HG03025 (cell line): Measurements from ENCODE around the gene OR52K1.
"Not testable (repeated sequence)": the region's sequence is repeated elsewhere in the genome, so short reads cannot be mapped to it uniquely, and the experiment has no call there.

Source experiments
- ATAC-seq: cut with Tn5 transposase; IDR thresholded peaks from one replicate; pipeline ENCODE4 v1.9.1; 2021; ENCODE audit warnings: mild to moderate bottlenecking, moderate library complexity; ENCODE audit not compliant: unreplicated experiment, low FRiP score

OR52K1 gene

GRCh38 chr11:4491405-4491804 is 9.0 kb downstream of the OR52K1 start:
- not testable (repeated sequence) for ATAC-seq

- ATAC-seq, result no peak
These were observed 9.6 kb downstream of the OR52K1 start for GRCh38 chr11:4491878-4492606.

GRCh38 chr11:4493480-4493818 is 11.0 kb downstream of the OR52K1 start:
- ATAC-seq, result no peak

- ATAC-seq, result no peak
These were observed 13.0 kb downstream of the OR52K1 start for GRCh38 chr11:4495487-4495886.

- ATAC-seq, result no peak
These were observed 13.5 kb downstream of the OR52K1 start for GRCh38 chr11:4495986-4496385.

- ATAC-seq, result no peak
These were observed 14.3 kb downstream of the OR52K1 start for GRCh38 chr11:4496557-4497248.

GRCh38 chr11:4508886-4509285 is 26.4 kb downstream of the OR52K1 start:
- ATAC-seq, result no peak

- ATAC-seq, result no peak
These were observed 29.1 kb downstream of the OR52K1 start for GRCh38 chr11:4511282-4512245.

GRCh38 chr11:4514196-4514595 is 31.8 kb downstream of the OR52K1 start:
- no peak for ATAC-seq

- ATAC-seq, result no peak
These were observed 39.9 kb downstream of the OR52K1 start for GRCh38 chr11:4522339-4522738.

GRCh38 chr11:4522752-4523151 is 40.3 kb downstream of the OR52K1 start:
- ATAC-seq, result no peak

GRCh38 chr11:4523666-4524065 is 41.2 kb downstream of the OR52K1 start:
- no peak for ATAC-seq

GRCh38 chr11:4527926-4528325 is 45.5 kb downstream of the OR52K1 start:
- no peak for ATAC-seq

- ATAC-seq, result not testable (repeated sequence)
These were observed 49.2 kb downstream of the OR52K1 start for GRCh38 chr11:4531686-4532085.

- ATAC-seq, result peak; percentile 59
These were observed 57.3 kb downstream of the OR52K1 start for GRCh38 chr11:4539603-4540219.

- ATAC-seq, result no peak
These were observed 58.6 kb downstream of the OR52K1 start for GRCh38 chr11:4541071-4541470.
